Thyroid gland (tissue), 4 donors: ENCODE results near the gene LMNTD2.

ENCODE experiments used
- CTCF ChIP-seq, 6 experiments: fragments of 200-600 bp in 3 of 6; fragments of 450-650 bp in 3 of 6; sonication (generic) in 3 of 6; IDR thresholded peaks; one replicate each; pipeline ENCODE4 v1.5.1; 2016 to 2019; ENCODE audit warnings: antibody characterized with exemption in 6 of 6, mild to moderate bottlenecking in 2 of 6, inconsistent platforms in 1 of 6, moderate library complexity in 1 of 6
- POLR2A ChIP-seq, 2 donors: fragments of 450-650 bp; IDR thresholded peaks; one replicate each; pipeline ENCODE4 v1.6.1; 2017; ENCODE audit warnings: antibody characterized with exemption in 2 of 2, mild to moderate bottlenecking in 2 of 2, moderate library complexity in 1 of 2

- TF ChIP-seq CTCF (IDR thresholded peaks at IDR 0.05): no peak
- TF ChIP-seq POLR2A (IDR thresholded peaks at IDR 0.05): no peak
Measured at GRCh38 chr11:548700-549603, 11.6 kb downstream of the LMNTD2 start.
